Choroid plexus epithelial cell (primary cell): ENCODE data around the gene PHLPP1.

Source experiments
- DNase-seq: peaks from one replicate; pipeline ENCODE4 v3.0.0-alpha.2; 2010; ENCODE audit warnings: low read depth
- H3K4me3 ChIP-seq: 2 replicates; pipeline ENCODE4 v1.5.1; 2011; ENCODE audit warnings: low read depth, mild to moderate bottlenecking, control low read depth, low read length, moderate library complexity
- CTCF ChIP-seq: conservative IDR thresholded peaks from 2 replicates; pipeline ENCODE4 v1.5.1; 2011; ENCODE audit warnings: low read depth, mild to moderate bottlenecking, control low read depth, inconsistent platforms, low read length, moderate library complexity

The PHLPP1 gene

GRCh38 chr18:62833494-62833893 is 118.2 kb downstream of the PHLPP1 start:
- H3K4me3 ChIP-seq: no peak overlapping the region
- no peak for DNase-seq
- TF ChIP-seq CTCF: no peak

- H3K4me3 ChIP-seq: no peak overlapping the region
- DNase-seq: no peak
- no peak for TF ChIP-seq CTCF
Measured at GRCh38 chr18:62834715-62835114, 119.4 kb downstream of the PHLPP1 start.

GRCh38 chr18:62837011-62837410 is 121.7 kb downstream of the PHLPP1 start:
- TF ChIP-seq CTCF: no peak
- DNase-seq: no peak
- H3K4me3 ChIP-seq: no peak overlapping the region

- H3K4me3 ChIP-seq: no peak overlapping the region
- DNase-seq: no peak
- no peak for TF ChIP-seq CTCF
Measured at GRCh38 chr18:62838475-62839098, 123.2 kb downstream of the PHLPP1 start.

- TF ChIP-seq CTCF: no peak
Measured at GRCh38 chr18:62839874-62840713, 124.8 kb downstream of the PHLPP1 start.

GRCh38 chr18:62841405-62841804 is 126.1 kb downstream of the PHLPP1 start:
- H3K4me3 ChIP-seq: no peak overlapping the region
- no peak for TF ChIP-seq CTCF
- no peak for DNase-seq

More at GRCh38 chr18:62839874-62840713, 124.8 kb downstream of the PHLPP1 start:
- no peak overlapping the region for H3K4me3 ChIP-seq
- DNase-seq: no peak
